Activated effector memory CD4-positive, alpha-beta T cell treated with Interleukin-2 at 50 U/mL for 16 hours (primary cell): ENCODE measurements around the gene COMMD3.
"Not testable (repeated sequence)": the region's sequence is repeated elsewhere in the genome, so short reads cannot be mapped to it uniquely, and the experiment has no call there.

ENCODE experiments used
- DNase-seq: peaks from one replicate; pipeline ENCODE4 v3.0.0-alpha.2; 2020

COMMD3 gene

GRCh38 chr10:22340329-22341189, 24.4 kb downstream of the COMMD3 start:
- no peak for DNase-seq

GRCh38 chr10:22341190-22341925, 25.2 kb downstream of the COMMD3 start:
- DNase-seq, result no peak

DNA sequence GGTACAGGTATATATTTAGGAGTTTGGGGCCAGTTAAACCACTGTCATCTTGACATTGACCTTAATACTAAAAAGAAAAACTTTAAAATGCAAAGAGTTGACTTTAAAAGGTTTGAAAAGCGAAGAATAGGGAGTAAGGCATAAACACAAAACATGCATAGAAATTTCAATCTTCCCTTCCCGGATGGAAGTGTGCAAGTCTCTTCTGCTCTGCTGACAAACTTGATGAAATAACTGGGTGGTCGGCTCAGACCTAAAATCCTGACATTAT, 25.7 kb downstream of the COMMD3 start:
- DNase-seq, result no peak

DNA sequence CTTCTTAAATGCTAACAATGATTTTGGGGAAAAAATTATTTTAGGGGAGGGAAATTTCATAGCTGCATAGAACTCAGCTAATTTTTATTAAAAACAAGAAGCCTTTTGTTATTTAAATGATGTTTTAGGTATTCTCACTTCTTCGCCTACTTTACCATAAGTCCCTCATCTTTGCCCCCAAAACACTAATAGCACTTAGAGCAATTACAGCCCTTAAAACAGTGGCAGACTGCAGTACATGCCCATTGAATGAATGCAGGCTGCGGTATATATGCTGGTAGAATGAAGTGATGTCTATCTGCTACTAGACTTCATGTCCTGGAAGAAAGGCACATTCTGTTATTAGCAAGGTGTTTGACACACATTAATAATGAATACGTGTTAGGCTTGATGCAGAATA, 26.2 kb downstream of the COMMD3 start:
- no peak for DNase-seq

DNA sequence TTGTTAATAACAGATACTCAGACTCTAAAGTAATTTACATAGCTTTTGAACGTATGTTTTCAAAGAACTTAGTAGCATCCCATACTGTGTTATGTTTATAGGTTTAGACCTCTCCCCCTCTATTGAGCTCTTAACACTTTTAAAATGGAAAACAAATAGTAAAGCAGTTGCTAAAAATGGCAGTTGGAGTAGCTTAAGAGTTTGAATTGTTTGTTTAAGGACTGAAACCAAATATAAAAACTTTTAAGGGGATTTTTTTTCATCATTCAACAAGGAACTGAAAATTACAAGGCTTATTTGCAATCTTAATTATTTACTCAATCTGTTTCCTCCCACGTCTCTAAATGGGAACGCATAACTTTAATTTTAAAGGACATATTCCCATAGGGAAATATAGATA, 27.5 kb downstream of the COMMD3 start:
- DNase-seq, result no peak

- no peak for DNase-seq
Measured at GRCh38 chr10:22344249-22344648, 28.1 kb downstream of the COMMD3 start.

GRCh38 chr10:22344781-22345300, 28.7 kb downstream of the COMMD3 start:
- DNase-seq, result no peak

DNA sequence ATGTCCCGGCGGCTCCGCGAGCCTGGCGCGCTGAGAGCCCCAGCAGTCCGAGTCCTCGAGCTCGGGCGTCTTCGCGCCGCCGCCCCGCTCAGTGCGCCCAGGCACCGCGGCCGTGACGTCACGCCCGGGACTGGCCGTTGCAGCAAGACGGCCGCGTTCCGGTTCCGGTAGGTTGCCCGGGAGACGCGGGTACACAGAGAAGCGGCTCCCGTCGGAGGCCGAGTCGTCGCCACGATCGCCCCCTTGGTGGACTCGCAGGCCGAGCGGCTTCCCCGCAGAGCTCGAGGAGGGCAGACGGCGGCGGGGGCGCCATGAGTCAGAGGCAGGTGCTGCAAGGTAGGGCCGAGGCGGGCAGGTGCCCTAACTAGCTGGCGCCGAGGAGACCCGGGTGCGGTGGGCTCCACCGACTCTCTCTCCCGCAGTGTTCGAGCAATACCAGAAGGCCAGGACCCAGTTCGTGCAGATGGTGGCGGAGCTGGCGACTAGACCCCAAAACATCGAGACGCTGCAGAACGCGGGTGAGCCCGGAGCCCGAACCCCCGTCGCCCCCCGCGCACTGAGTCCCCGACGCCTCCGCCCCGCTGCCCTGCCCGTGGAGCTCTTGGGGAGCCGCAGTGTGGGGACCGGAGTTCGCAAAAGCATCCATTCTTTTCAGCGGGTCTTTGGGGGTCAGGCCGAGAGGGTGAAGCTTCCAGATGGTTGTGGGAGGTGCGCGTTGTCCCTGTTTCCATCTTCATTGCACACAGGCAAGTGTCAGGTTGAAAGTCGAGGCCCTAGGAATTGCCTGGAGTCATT, 29.3 kb downstream of the COMMD3 start, which contains the start of gene SPAG6:
Gene SPAG6 (plus strand): TSS at position 196 of the 795 bp plus-strand sequence. CDS start 116 bp downstream, at position 312.
- DNase-seq, result no peak

DNA sequence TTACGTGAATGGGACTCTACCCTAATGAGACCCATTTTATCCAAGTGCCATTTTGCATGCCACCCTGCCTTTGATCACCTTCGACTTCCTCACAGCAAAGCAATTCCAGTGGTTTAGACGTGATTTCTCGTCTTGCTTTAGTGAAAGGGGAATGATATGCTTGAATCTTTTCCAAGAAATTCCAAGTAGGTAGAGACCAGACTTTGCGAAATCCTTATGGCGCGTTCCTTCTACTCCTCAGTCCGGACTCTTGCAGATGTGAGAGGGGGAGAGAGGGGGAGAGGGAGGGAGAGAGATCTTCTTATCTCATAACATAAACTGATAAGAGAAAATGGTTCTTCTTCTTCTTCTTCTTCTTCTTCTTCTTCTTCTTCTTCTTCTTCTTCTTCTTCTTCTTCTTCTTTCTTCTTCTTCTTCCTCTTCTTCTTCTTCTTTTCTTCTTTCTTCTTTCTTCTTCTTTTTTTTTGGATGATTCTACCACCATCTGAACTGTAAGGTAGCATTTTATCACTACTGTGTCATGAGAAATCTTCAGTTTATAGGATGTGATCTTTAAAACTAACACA, 30.0 kb downstream of the COMMD3 start:
- DNase-seq, result no peak

- DNase-seq, result no peak
Measured at GRCh38 chr10:22349755-22350154, 33.6 kb downstream of the COMMD3 start.

- DNase-seq, result no peak
Measured at GRCh38 chr10:22351131-22351703, 35.0 kb downstream of the COMMD3 start.

- no peak for DNase-seq
Measured at GRCh38 chr10:22356324-22356873, 40.2 kb downstream of the COMMD3 start.

DNA sequence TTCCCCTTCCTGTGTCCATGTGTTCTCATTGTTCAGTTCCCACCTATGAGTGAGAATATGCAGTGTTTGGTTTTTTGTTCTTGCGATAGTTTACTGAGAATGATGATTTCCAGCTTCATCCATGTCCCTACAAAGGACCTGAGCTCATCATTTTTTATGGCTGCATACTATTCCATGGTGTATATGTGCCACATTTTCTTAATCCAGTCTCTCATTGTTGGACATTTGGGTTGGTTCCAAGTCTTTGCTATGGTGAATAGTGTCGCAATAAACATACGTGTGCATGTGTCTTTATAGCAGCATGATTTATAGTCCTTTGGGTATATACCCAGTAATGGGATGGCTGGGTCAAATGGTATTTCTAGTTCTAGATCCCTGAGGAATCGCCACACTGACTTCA, 41.6 kb downstream of the COMMD3 start:
- not testable (repeated sequence) for DNase-seq

- no peak for DNase-seq
Measured at GRCh38 chr10:22363305-22363704, 47.1 kb downstream of the COMMD3 start.

GRCh38 chr10:22364407-22365140, 48.4 kb downstream of the COMMD3 start:
- DNase-seq, result no peak

DNA sequence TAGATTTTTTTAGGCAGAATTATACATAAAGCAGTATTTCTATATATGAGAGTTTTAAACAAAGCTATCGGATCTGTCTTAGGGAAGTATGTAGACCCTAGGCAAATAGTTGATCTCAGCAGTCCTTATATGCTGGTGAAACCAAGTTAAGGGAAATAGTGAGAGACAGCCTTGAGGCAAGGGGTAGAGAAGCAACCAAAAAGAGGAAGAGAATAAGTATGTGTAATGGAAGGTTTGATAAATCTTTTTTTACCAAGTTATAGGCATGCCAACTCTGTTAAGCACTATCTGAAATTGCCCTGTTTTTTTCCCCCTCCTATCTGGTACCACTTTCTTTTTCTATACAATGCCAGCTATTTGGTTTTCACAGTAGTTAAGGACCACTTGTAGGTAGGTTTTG, 49.0 kb downstream of the COMMD3 start:
- no peak for DNase-seq

DNA sequence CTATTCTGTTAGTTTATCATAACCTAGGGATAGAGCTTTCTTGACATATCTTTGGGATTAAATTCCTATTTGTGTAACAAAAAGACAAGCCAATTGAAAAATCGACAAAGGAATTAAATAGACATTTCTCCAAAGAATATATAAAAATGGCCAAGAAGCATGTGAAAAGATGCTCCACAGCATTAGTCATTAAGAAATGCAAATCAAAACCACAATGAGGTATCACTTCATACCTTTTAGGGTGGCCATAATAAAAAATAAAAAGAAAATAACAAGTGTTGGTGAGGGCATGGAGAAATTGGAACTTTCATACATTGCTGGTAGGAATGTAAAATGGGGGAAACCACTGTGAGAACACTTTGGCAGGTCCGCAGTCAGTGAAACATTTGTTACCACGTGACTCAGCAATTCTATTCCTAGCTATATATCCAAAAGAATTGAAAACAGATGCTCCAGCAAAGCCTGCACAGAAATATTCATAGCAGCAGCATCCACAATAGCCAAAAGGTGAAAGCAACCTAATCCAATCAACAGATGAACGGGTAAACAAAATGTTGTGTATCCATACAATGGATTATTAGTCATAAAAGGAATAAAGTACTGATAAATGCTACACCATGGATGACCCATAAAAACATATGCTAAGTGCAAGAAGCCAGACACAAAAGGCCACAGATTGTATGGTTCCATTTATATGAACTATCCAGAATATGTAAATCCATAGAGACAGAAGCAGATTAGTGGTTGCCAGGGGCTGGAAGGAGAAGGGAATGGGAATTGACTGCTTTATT, 49.7 kb downstream of the COMMD3 start:
- no peak for DNase-seq

GRCh38 chr10:22366435-22366703, 50.2 kb downstream of the COMMD3 start:
- DNase-seq, result no peak

- no peak for DNase-seq
Measured at GRCh38 chr10:22366771-22367170, 50.6 kb downstream of the COMMD3 start.

DNA sequence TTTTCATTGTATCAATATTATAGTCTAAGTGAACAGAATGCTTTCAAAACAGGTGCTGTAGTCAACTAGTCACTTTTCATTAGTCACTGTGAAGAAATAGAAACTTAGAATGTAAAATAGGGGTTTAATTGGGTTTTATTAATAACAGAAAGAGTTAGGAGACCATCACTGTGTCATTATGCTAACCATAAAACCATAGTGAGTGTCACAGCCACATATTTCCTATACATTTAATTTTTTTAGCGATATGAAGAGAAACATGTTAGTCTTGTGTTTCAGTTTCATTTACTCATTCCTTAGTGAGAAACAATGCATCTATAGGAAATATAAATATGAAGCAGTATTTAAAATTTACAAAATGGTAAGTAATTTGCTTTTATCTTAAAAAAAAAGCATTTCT, 51.3 kb downstream of the COMMD3 start:
- no peak for DNase-seq

DNA sequence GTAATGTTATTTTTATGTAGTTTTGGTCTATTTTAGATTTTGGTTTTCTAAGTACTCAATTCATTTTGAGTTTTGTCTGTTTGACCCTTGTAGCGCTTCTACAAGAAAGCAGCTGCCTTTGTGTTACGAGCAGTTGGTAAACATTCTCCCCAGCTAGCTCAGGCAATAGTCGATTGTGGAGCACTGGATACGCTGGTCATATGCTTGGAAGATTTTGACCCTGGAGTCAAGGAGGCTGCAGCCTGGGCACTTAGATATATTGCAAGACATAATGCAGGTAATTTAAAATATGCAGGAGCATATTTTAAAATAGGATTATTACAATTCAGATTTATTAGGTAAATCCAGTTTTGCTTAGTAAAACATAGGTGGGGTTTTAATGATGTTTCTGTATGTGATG, 52.2 kb downstream of the COMMD3 start:
- DNase-seq, result no peak
